Lower leg skin (tissue), 3 donors: Measurements from ENCODE around the gene DBH.

Experiments used
- POLR2A ChIP-seq, 2 donors: fragments of 450-650 bp; IDR thresholded peaks; one replicate each; pipeline ENCODE4 v1.6.1; 2016 to 2017; ENCODE audit warnings: antibody characterized with exemption in 2 of 2, mild to moderate bottlenecking in 1 of 2, moderate library complexity in 1 of 2
- TF ChIP-seq, protein P1 (sequence below), 3 donors: fragments of 450-650 bp; IDR thresholded peaks; one replicate each; pipeline ENCODE4 v1.5.1; 2016; ENCODE audit warnings: antibody characterized with exemption in 3 of 3, mild to moderate bottlenecking in 3 of 3, moderate library complexity in 2 of 3

- TF ChIP-seq, protein P1, sequence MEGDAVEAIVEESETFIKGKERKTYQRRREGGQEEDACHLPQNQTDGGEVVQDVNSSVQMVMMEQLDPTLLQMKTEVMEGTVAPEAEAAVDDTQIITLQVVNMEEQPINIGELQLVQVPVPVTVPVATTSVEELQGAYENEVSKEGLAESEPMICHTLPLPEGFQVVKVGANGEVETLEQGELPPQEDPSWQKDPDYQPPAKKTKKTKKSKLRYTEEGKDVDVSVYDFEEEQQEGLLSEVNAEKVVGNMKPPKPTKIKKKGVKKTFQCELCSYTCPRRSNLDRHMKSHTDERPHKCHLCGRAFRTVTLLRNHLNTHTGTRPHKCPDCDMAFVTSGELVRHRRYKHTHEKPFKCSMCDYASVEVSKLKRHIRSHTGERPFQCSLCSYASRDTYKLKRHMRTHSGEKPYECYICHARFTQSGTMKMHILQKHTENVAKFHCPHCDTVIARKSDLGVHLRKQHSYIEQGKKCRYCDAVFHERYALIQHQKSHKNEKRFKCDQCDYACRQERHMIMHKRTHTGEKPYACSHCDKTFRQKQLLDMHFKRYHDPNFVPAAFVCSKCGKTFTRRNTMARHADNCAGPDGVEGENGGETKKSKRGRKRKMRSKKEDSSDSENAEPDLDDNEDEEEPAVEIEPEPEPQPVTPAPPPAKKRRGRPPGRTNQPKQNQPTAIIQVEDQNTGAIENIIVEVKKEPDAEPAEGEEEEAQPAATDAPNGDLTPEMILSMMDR (IDR thresholded peaks at IDR 0.05), result no peak
- no peak for TF ChIP-seq POLR2A (IDR thresholded peaks at IDR 0.05)
Measured at GRCh38 chr9:133702798-133703590, 66.8 kb downstream of the DBH start.
